ENCODE results near the gene PTPRD. TPM values are rescaled to one million over a fixed set of nuclear protein-coding genes. Genes with fewer than 3 reads are reported as not detected.

PTPRD gene
- total RNA-seq, 1 experiment from 2014 or later: 0.02 TPM

DNA sequence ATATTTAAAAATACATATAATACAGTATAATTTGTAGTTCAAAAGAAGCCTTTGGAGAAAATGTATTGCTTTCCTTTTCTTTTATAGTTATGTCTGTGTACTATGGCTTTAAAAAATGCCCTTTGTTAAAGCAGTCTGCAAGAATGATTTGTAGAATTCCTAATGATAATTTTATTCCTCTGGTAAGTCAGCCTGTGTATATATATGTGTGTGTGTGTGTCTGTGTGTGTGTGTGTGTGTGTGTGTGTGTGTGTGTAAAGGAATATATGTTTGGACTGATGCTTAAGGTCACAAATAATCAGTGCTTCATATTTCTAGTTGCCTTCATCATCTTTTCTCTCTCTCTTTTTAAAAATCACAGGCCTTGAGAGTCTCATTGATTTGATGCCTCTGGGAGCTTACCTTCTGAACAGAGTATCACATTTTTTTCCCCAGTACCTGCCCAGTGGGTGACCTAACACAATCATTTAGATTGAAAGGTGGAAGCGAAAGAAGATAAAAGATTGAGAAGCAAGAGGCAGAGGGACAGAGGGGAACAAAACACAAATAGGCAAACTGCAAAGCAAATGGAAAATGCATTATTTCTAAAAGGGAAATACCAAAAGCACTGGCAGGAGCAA is 2104.0 kb downstream of the PTPRD start:
- H3K27ac ChIP-seq (ENCODE audit: low read depth, low read length): no peak overlapping the region
- TF ChIP-seq CBX3 (IDR thresholded peaks at IDR 0.05; ENCODE audit: low read depth) (no peak), ZFX (IDR thresholded peaks at IDR 0.05) (no peak), YY1 (IDR thresholded peaks at IDR 0.05; ENCODE audit: extremely low read depth, insufficient replicate concordance, low read depth, low read length) (no peak), ZBTB33 (IDR thresholded peaks at IDR 0.05; ENCODE audit: extremely low read depth, insufficient replicate concordance, low read length) (no peak), ZNF274 (IDR thresholded peaks at IDR 0.05; ENCODE audit: low read depth, low read length) (no peak), RAD21 (IDR thresholded peaks at IDR 0.05; ENCODE audit: low read depth) (no peak), ELF1 (IDR thresholded peaks at IDR 0.05; ENCODE audit: borderline replicate concordance, low read depth) (no peak), SIN3A (IDR thresholded peaks at IDR 0.05; ENCODE audit: low read depth) (no peak), SRF (IDR thresholded peaks at IDR 0.05; ENCODE audit: low read depth) (no peak), EGR1 (IDR thresholded peaks at IDR 0.05; ENCODE audit: low read depth) (no peak), EZH2phosphoT487 (IDR thresholded peaks at IDR 0.05; ENCODE audit: borderline replicate concordance) (no peak), EZH2 (IDR thresholded peaks at IDR 0.05) (no peak), JUND (IDR thresholded peaks at IDR 0.05) (no peak)
- TF ChIP-seq, protein P1, sequence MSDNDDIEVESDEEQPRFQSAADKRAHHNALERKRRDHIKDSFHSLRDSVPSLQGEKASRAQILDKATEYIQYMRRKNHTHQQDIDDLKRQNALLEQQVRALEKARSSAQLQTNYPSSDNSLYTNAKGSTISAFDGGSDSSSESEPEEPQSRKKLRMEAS (IDR thresholded peaks at IDR 0.05): no peak
- TF ChIP-seq, protein P2, sequence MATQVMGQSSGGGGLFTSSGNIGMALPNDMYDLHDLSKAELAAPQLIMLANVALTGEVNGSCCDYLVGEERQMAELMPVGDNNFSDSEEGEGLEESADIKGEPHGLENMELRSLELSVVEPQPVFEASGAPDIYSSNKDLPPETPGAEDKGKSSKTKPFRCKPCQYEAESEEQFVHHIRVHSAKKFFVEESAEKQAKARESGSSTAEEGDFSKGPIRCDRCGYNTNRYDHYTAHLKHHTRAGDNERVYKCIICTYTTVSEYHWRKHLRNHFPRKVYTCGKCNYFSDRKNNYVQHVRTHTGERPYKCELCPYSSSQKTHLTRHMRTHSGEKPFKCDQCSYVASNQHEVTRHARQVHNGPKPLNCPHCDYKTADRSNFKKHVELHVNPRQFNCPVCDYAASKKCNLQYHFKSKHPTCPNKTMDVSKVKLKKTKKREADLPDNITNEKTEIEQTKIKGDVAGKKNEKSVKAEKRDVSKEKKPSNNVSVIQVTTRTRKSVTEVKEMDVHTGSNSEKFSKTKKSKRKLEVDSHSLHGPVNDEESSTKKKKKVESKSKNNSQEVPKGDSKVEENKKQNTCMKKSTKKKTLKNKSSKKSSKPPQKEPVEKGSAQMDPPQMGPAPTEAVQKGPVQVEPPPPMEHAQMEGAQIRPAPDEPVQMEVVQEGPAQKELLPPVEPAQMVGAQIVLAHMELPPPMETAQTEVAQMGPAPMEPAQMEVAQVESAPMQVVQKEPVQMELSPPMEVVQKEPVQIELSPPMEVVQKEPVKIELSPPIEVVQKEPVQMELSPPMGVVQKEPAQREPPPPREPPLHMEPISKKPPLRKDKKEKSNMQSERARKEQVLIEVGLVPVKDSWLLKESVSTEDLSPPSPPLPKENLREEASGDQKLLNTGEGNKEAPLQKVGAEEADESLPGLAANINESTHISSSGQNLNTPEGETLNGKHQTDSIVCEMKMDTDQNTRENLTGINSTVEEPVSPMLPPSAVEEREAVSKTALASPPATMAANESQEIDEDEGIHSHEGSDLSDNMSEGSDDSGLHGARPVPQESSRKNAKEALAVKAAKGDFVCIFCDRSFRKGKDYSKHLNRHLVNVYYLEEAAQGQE (IDR thresholded peaks at IDR 0.05; ENCODE audit: low read depth): no peak
- TF ChIP-seq, protein P3, sequence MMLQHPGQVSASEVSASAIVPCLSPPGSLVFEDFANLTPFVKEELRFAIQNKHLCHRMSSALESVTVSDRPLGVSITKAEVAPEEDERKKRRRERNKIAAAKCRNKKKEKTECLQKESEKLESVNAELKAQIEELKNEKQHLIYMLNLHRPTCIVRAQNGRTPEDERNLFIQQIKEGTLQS (IDR thresholded peaks at IDR 0.05): no peak
- no peak overlapping the region for H3K4me2 ChIP-seq (ENCODE audit: low read length)
- H3K9ac ChIP-seq (ENCODE audit: low read length): no peak overlapping the region
- no peaks in the 10 kb centered on the region for H3K27me3 ChIP-seq (ENCODE audit: insufficient read depth, low read length)
- no TSS peak for BruUV-seq (replicated peaks)
- no peak overlapping the region for H3K4me3 ChIP-seq (replicated peaks in 1 of 2; ENCODE audit: low read depth in 1 of 2, low read length in 2 of 2)
- ChIA-PET POLR2A (no interaction called here), RAD21 (ENCODE audit: low non-redundant PET in 1 of 2, low total read pairs in 2 of 2, uncharacterized antibody in 2 of 2, unreplicated experiment in 2 of 2) (no interaction called here), CTCF (no interaction called here)
- intact Hi-C loops (cut with micrococcal nuclease): no loop called here
- no peaks in the 10 kb centered on the region for H3K79me2 ChIP-seq (ENCODE audit: insufficient read depth, low read length)
- peaks cover 13 to 14% of the 10 kb centered on the region in 2 experiments; a peak in 3 of 4 replicates for H3K9me3 ChIP-seq (ENCODE audit: control insufficient read depth in 1 of 2, insufficient read depth in 1 of 2, low read depth in 1 of 2, low read length in 2 of 2)
- no peak overlapping the region for H2AFZ ChIP-seq (ENCODE audit: low read depth, low read length, poor library complexity, severe bottlenecking)
- no peaks in the 10 kb centered on the region for H3K36me3 ChIP-seq (ENCODE audit: control insufficient read depth in 1 of 2, insufficient read depth in 2 of 2, low read length in 2 of 2)
- no peaks in the 10 kb centered on the region for H3K4me1 ChIP-seq (ENCODE audit: control insufficient read depth in 1 of 2, insufficient read depth in 2 of 2, low read length in 2 of 2)
- DNase-seq (ENCODE audit: low read depth, low spot score) (no peak), ATAC-seq (no peak)
- no peaks in the 10 kb centered on the region for H4K20me1 ChIP-seq (ENCODE audit: insufficient read depth)
- no peaks in the 10 kb centered on the region for H3K9me2 ChIP-seq (ENCODE audit: insufficient read depth)
